HepG2 (cell line): ENCODE results near the gene ABCC10. TPM values are rescaled to one million over a fixed set of nuclear protein-coding genes. Genes with fewer than 3 reads are reported as not detected.
"Not testable (repeated sequence)": the region's sequence is repeated elsewhere in the genome, so short reads cannot be mapped to it uniquely, and the experiment has no call there.

ENCODE experiments used
- ATAC-seq: fragments of 200-7000 bp; cut with Tn5 transposase; 3 replicates; pipeline ENCODE4 v1.9.1; 2020; ENCODE audit warnings: mild to moderate bottlenecking, moderate library complexity
- BruUV-seq: library from RNA; stranded (reverse); fragments of 400-500 nt; replicated peaks from 2 replicates; lab custom pipeline; 2021; lab: Mats Ljungman, UMichigan
- CTCF ChIA-PET: fragments of 300-600 bp; formaldehyde crosslinking; extraction: SDS; loops from one replicate; lab custom pipeline; 2021; ENCODE audit warnings: low total read pairs, inconsistent platforms, low intra/inter-chr PET ratio; lab: Yijun Ruan, JAX
- POLR2A ChIA-PET: fragments of 350-600 bp; sonication (Branson Sonifier 250); formaldehyde crosslinking; loops from one replicate; lab custom pipeline; 2020; ENCODE audit warnings: antibody characterized with exemption, inconsistent platforms; lab: Yijun Ruan, JAX
- DNase-seq: peaks from one replicate; pipeline ENCODE4 v3.0.0-alpha.2; 2015; ENCODE audit warnings: low spot score
- FAIRE-seq: peaks from 3 replicates; lab custom pipeline; 2011; peaks lifted over from hg19 to GRCh38; lab: Jason Lieb, UNC
- H2AFZ ChIP-seq: one replicate; pipeline ENCODE4 v1.6.1; 2011; ENCODE audit warnings: low read length, inconsistent platforms
- H3K27ac ChIP-seq: fragments of 300-600 bp; 3 replicates; pipeline ENCODE4 v1.8.0; 2011; ENCODE audit warnings: mixed run types, mild to moderate bottlenecking, mixed read lengths, low read length, inconsistent platforms; ENCODE audit not compliant: insufficient read depth; ENCODE audit errors: extremely low read length
- H3K27me3 ChIP-seq, 2 experiments: fragments of 200-600 bp in 1 of 2; 2 replicates in 1 of 2; 3 replicates in 1 of 2; pipeline versions ENCODE4 v1.6.0 to v1.8.0; 2011; ENCODE audit warnings: low read length in 2 of 2, mild to moderate bottlenecking in 2 of 2, moderate library complexity in 2 of 2, inconsistent platforms in 1 of 2; ENCODE audit not compliant: insufficient read depth in 2 of 2, control insufficient read depth in 1 of 2
- H3K36me3 ChIP-seq, 2 experiments: fragments of 200-600 bp in 1 of 2; replicated peaks in 1 of 2; 2 replicates in 1 of 2; 3 replicates in 1 of 2; pipeline versions ENCODE4 v1.5.1 to v1.8.0; 2011; ENCODE audit warnings: low read length in 2 of 2, inconsistent platforms in 1 of 2; ENCODE audit not compliant: insufficient read depth in 2 of 2, control insufficient read depth in 1 of 2
- H3K4me1 ChIP-seq: 2 replicates; pipeline ENCODE4 v1.5.1; 2012; ENCODE audit warnings: low read length, inconsistent platforms; ENCODE audit not compliant: insufficient read depth
- H3K4me2 ChIP-seq: 2 replicates; pipeline ENCODE4 v1.6.0; 2011; ENCODE audit warnings: low read depth, low read length, inconsistent platforms
- H3K4me3 ChIP-seq, 3 experiments: fragments of 200-600 bp in 1 of 3; sonication (generic), shearing (Covaris generic) in 1 of 3; replicated peaks in 1 of 3; 2 replicates each; pipeline ENCODE4 v1.5.1; 2011 to 2016; ENCODE audit warnings: low read length in 3 of 3, inconsistent platforms in 2 of 3, low read depth in 2 of 3, mild to moderate bottlenecking in 2 of 3, control low read depth in 1 of 3, mixed read lengths in 1 of 3; ENCODE audit not compliant: insufficient read depth in 1 of 3
- H3K79me2 ChIP-seq: one replicate; pipeline ENCODE4 v1.6.1; 2011; ENCODE audit warnings: low read length, inconsistent platforms; ENCODE audit not compliant: insufficient read depth
- H3K9ac ChIP-seq: 2 replicates; pipeline ENCODE4 v1.6.0; 2011; ENCODE audit warnings: mild to moderate bottlenecking, low read depth, low read length, inconsistent platforms; ENCODE audit not compliant: insufficient read depth
- H3K9me3 ChIP-seq: 2 replicates; pipeline ENCODE4 v1.5.1; 2012; ENCODE audit warnings: mild to moderate bottlenecking, low read length
- H4K20me1 ChIP-seq: 2 replicates; pipeline ENCODE4 v1.6.0; 2011; ENCODE audit warnings: inconsistent platforms, mild to moderate bottlenecking, low read length, moderate library complexity; ENCODE audit not compliant: insufficient read depth
- ATF7 ChIP-seq, 2 experiments: fragments of 450-650 bp in 1 of 2; sonication (generic) in 1 of 2; formaldehyde crosslinking in 1 of 2; IDR thresholded peaks; 2 replicates each; pipeline versions ENCODE4 v1.4.0 to v1.6.1; 2016 to 2020; ENCODE audit warnings: antibody characterized with exemption in 1 of 2, mild to moderate bottlenecking in 1 of 2, missing genetic modification reagents in 1 of 2
- CREB1 ChIP-seq, 2 experiments: fragments of 450-650 bp in 1 of 2; IDR thresholded peaks; 2 replicates each; pipeline ENCODE4 v1.6.1; 2016 to 2017; ENCODE audit warnings: control low read depth in 1 of 2, mild to moderate bottlenecking in 1 of 2, missing compliant biosample characterization in 1 of 2, missing genetic modification characterization in 1 of 2
- EEA1 ChIP-seq: sonication (generic); formaldehyde crosslinking; IDR thresholded peaks from 2 replicates; pipeline ENCODE4 v1.5.1; 2020; ENCODE audit warnings: mild to moderate bottlenecking, missing genetic modification reagents, borderline replicate concordance
- TCF7L2 ChIP-seq: IDR thresholded peaks from 2 replicates; pipeline ENCODE4 v1.6.1; 2011; ENCODE audit warnings: mild to moderate bottlenecking, low read depth, low read length, moderate library complexity
- TMF1 ChIP-seq: sonication (generic); formaldehyde crosslinking; IDR thresholded peaks from 2 replicates; pipeline ENCODE4 v1.8.1; 2022; ENCODE audit warnings: low read depth, missing genetic modification reagents
- TSC22D2 ChIP-seq: sonication (generic); formaldehyde crosslinking; IDR thresholded peaks from 2 replicates; pipeline ENCODE4 v1.5.1; 2020; ENCODE audit warnings: missing genetic modification reagents, mild to moderate bottlenecking, borderline replicate concordance
- XRCC5 ChIP-seq: fragments of 200-400 bp; formaldehyde crosslinking; optimal IDR thresholded peaks from 2 replicates; pipeline ENCODE3; 2017; ENCODE audit warnings: mild to moderate bottlenecking, low read length
- ZFP36L1 ChIP-seq: sonication (generic); formaldehyde crosslinking; IDR thresholded peaks from 2 replicates; pipeline ENCODE4 v1.8.0; 2022; ENCODE audit warnings: mild to moderate bottlenecking, missing genetic modification reagents, moderate library complexity
- ZMYM4 ChIP-seq: sonication (generic); formaldehyde crosslinking; IDR thresholded peaks from 2 replicates; pipeline ENCODE4 v1.8.1; 2023; ENCODE audit warnings: mild to moderate bottlenecking, missing genetic modification reagents
- ZNF552 ChIP-seq: sonication (generic); formaldehyde crosslinking; IDR thresholded peaks from 2 replicates; pipeline ENCODE4 v1.9.0; 2022; ENCODE audit warnings: missing genetic modification reagents, mild to moderate bottlenecking, borderline replicate concordance
- ZNF816 ChIP-seq: sonication (generic); formaldehyde crosslinking; IDR thresholded peaks from 2 replicates; pipeline ENCODE4 v1.8.0; 2022; ENCODE audit warnings: missing genetic modification reagents, mild to moderate bottlenecking, borderline replicate concordance
- ZSCAN29 ChIP-seq: sonication (generic); formaldehyde crosslinking; conservative IDR thresholded peaks from 2 replicates; pipeline ENCODE4 v1.4.0; 2020; ENCODE audit warnings: mild to moderate bottlenecking, missing genetic modification reagents
- WGBS: methylation state at CpG from one replicate; pipeline ENCODE4 v1.1.6; 2017; ENCODE audit warnings: low lambda C conversion rate; 5-methylcytosine and 5-hydroxymethylcytosine counted together
- in situ Hi-C: cut with HindIII; loops from 2 replicates; pipeline ENCODE4 v1.10.0; 2017; ENCODE audit warnings: low pct_unique_long_range_greater_than_20kb; ENCODE audit not compliant: extremely low pct_ligation_motif_present
- intact Hi-C: fragments of 100-400 bp; cut with micrococcal nuclease; formaldehyde crosslinking; loops from one replicate; pipeline ENCODE4 v1.10.0; 2022; ENCODE audit not compliant: unreplicated experiment
- polyA plus RNA-seq, 8 experiments: library from polyadenylated mRNA; depleted of rRNA in 3 of 8; stranded (reverse) in 7 of 8; unstranded in 1 of 8; fragments of >200 nt; fragmentation: Illumina TruSeq in 4 of 8; extraction: Trizol in 4 of 8; gene quantifications; 2 replicates each; pipeline versions ENCODE4 v1.2.1 to v1.2.3, GENCODE V29; 2011 to 2016; ENCODE audit warnings: low read depth in 4 of 8, missing spikeins in 1 of 8, mixed read lengths in 1 of 8; ENCODE audit not compliant: insufficient read depth in 1 of 8
- total RNA-seq, 5 experiments: library from RNA; depleted of rRNA; stranded (reverse); fragments of >200 nt; fragmentation: Illumina TruSeq; extraction: Trizol; gene quantifications; 2 replicates each; pipeline ENCODE4 v1.2.3, GENCODE V29; 2016; ENCODE audit warnings: low read depth in 1 of 5
- TF ChIP-seq, protein P1 (sequence below): sonication (generic); formaldehyde crosslinking; IDR thresholded peaks from 2 replicates; pipeline ENCODE4 v1.8.0; 2023; ENCODE audit warnings: mild to moderate bottlenecking, missing genetic modification reagents

The ABCC10 gene
- total and polyA plus RNA-seq, 2 of the 13 experiments (the other 11 are each of a cell fraction or from before 2014, with no cell fraction given): 16.0 to 24.3 TPM

DNA sequence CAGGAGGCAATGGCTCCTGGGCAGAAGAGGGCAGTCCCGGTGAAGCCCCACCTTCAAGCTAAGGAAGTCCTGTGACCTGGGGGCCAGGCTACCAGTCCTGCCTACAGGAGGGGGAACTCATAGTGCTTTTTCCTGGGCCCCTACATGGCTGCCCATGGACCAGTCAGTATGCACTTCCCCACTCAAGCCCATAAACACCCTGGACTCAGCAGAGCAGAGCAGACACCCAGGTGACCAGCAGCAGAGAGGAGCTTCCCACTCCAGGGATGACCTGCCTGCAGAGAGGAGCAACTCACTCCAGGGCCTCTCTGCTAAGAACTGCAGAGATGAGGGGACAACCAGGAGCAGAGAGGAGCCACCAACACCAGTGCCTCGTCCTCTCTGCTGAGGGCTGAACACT is 14.3 kb upstream of the ABCC10 start:
- POLR2A ChIA-PET: interaction anchor here (1.5 kb wide), 1 partner anchor 14 kb away, joined by 5 read pairs; the partner anchor contains the start of gene ABCC10

DNA sequence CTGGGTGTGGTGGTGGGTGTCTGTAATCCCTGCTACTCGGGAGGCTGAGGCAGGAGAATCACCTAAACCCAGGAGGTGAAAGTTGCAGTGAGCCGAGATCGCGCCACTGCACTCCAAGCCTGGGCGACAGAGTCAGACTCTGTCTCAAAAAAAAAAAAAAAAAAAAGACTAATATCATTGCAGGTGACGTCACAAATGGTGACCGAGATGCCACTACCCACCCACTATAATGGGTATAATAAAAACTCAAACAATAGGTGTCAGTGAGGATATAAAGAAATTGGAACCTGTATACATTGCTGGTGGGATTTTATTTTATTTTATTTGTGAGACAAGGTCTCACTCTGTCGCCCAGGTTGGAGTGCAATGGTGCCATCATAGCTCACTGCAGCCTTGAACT is 12.1 kb upstream of the ABCC10 start:
- H3K27ac ChIP-seq; H3K4me3 ChIP-seq; BruUV-seq; H2AFZ ChIP-seq; H4K20me1 ChIP-seq; in situ Hi-C loops; H3K36me3 ChIP-seq; H3K9me3 ChIP-seq; intact Hi-C loops; FAIRE-seq; ATAC-seq; H3K4me2 ChIP-seq; H3K4me1 ChIP-seq; H3K9ac ChIP-seq; CTCF ChIA-PET; H3K79me2 ChIP-seq; DNase-seq; TF ChIP-seq ATF7, CREB1 (CRISPR knock-in tag; IDR thresholded peaks at IDR 0.05): not testable (repeated sequence)
- WGBS: 53% methylated on average over 8 of the region's 8 CpGs
- peak; percentile 96 for TF ChIP-seq ATF7 (IDR thresholded peaks at IDR 0.05)
- TF ChIP-seq CREB1 (IDR thresholded peaks at IDR 0.05): peak; percentile 97
- POLR2A ChIA-PET: interaction anchor here (1.2 kb wide), 1 partner anchor 46 kb away, joined by 3 read pairs; the partner anchor contains the start of gene ZNF318
- peaks cover 0 to 16% of the 10 kb centered on the region in 2 experiments; a peak in 3 of 5 replicates for H3K27me3 ChIP-seq

More for the DNA sequence above, 14.3 kb upstream of the ABCC10 start:
- intact Hi-C loops: no loop called here
- BruUV-seq: no TSS peak
- ATAC-seq (peak; percentile 57), DNase-seq (no peak), FAIRE-seq (no peak)
- no peaks in the 10 kb centered on the region for H3K79me2 ChIP-seq
- CTCF ChIA-PET: no interaction called here
- H4K20me1 ChIP-seq: no peaks in the 10 kb centered on the region
- no peaks in the 10 kb centered on the region for H3K36me3 ChIP-seq
- no CpG with 5 or more reads among the region's 2 CpGs for WGBS
- no peak overlapping the region for H3K27ac ChIP-seq
- H3K4me1 ChIP-seq: no peaks in the 10 kb centered on the region
- H3K9ac ChIP-seq: no peak overlapping the region
- no peak overlapping the region for H2AFZ ChIP-seq
- in situ Hi-C loops: no loop called here
- no peak overlapping the region; the same call in 1 of the 2 replicates for H3K4me2 ChIP-seq
- H3K27me3 ChIP-seq: peaks cover 0 to 13% of the 10 kb centered on the region in 2 experiments; a peak in 3 of 5 replicates
- no peaks in the 10 kb centered on the region for H3K9me3 ChIP-seq
- TF ChIP-seq EEA1 (no peak), ZSCAN29 (CRISPR knock-in tag) (no peak), ZNF816 (CRISPR knock-in tag) (no peak), TMF1 (CRISPR knock-in tag) (no peak), ZNF552 (CRISPR knock-in tag) (no peak), TCF7L2 (no peak), ZFP36L1 (CRISPR knock-in tag) (no peak), ZMYM4 (CRISPR knock-in tag) (no peak), TSC22D2 (CRISPR knock-in tag) (no peak), XRCC5 (no peak)
- TF ChIP-seq, protein P1, sequence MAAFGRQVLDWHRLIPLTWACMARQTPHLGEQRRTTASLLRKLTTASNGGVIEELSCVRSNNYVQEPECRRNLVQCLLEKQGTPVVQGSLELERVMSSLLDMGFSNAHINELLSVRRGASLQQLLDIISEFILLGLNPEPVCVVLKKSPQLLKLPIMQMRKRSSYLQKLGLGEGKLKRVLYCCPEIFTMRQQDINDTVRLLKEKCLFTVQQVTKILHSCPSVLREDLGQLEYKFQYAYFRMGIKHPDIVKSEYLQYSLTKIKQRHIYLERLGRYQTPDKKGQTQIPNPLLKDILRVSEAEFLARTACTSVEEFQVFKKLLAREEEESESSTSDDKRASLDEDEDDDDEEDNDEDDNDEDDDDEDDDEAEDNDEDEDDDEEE (CRISPR knock-in tag): no peak
- H3K4me3 ChIP-seq: no peak overlapping the region
